K562 (cell line): ENCODE data around the gene CD99L2.

Source experiments
- ELK1 ChIP-seq: sonication (generic); formaldehyde crosslinking; IDR thresholded peaks from 2 replicates; pipeline ENCODE4 v1.8.1; 2022; ENCODE audit warnings: missing genetic modification reagents
- HDGF ChIP-seq: fragments of 450-650 bp; IDR thresholded peaks from 2 replicates; pipeline ENCODE4 v1.6.1; 2016

DNA sequence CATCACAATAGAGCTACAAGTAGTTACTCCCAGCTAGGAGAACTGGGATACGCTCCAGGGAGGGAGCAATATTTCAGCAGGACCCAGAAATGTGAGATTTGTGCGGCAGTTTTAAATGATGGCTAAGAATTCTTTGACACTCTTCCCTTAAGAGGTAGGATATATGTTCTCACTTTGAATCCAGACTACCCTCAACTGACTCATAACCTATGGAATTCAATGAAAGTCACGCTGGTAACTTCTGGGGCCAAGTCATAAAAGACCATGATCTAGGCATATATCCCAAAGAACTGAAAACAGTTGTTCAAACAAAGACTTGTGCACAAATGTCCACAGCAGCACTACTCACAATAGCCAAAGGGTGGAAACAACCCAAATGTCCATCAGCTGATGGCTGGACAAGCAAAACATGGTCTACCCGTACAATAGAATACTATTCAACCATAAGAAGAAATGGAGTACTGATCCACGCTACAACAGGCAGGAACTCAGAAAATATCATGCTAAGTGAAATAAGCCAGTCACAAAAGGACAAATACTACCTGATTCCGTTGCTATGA, 10.5 kb downstream of the CD99L2 start:
- TF ChIP-seq HDGF (no peak), ELK1 (CRISPR knock-in tag) (no peak)
